HepG2 (cell line): ENCODE data around the gene ATP9B. TPM values are rescaled to one million over a fixed set of nuclear protein-coding genes. Genes with fewer than 3 reads are reported as not detected.

ENCODE experiments used
- ATAC-seq: fragments of 200-7000 bp; cut with Tn5 transposase; 3 replicates; pipeline ENCODE4 v1.9.1; 2020; ENCODE audit warnings: mild to moderate bottlenecking, moderate library complexity
- BruUV-seq: library from RNA; stranded (reverse); fragments of 400-500 nt; replicated peaks from 2 replicates; lab custom pipeline; 2021; lab: Mats Ljungman, UMichigan
- CTCF ChIA-PET: fragments of 300-600 bp; formaldehyde crosslinking; extraction: SDS; loops from one replicate; lab custom pipeline; 2021; ENCODE audit warnings: low total read pairs, inconsistent platforms, low intra/inter-chr PET ratio; lab: Yijun Ruan, JAX
- POLR2A ChIA-PET: fragments of 350-600 bp; sonication (Branson Sonifier 250); formaldehyde crosslinking; loops from one replicate; lab custom pipeline; 2020; ENCODE audit warnings: antibody characterized with exemption, inconsistent platforms; lab: Yijun Ruan, JAX
- DNase-seq: peaks from one replicate; pipeline ENCODE4 v3.0.0-alpha.2; 2015; ENCODE audit warnings: low spot score
- FAIRE-seq: peaks from 3 replicates; lab custom pipeline; 2011; peaks lifted over from hg19 to GRCh38; lab: Jason Lieb, UNC
- H2AFZ ChIP-seq: one replicate; pipeline ENCODE4 v1.6.1; 2011; ENCODE audit warnings: low read length, inconsistent platforms
- H3K27ac ChIP-seq: fragments of 300-600 bp; 3 replicates; pipeline ENCODE4 v1.8.0; 2011; ENCODE audit warnings: mixed run types, mild to moderate bottlenecking, mixed read lengths, low read length, inconsistent platforms; ENCODE audit not compliant: insufficient read depth; ENCODE audit errors: extremely low read length
- H3K27me3 ChIP-seq, 2 experiments: fragments of 200-600 bp in 1 of 2; 2 replicates in 1 of 2; 3 replicates in 1 of 2; pipeline versions ENCODE4 v1.6.0 to v1.8.0; 2011; ENCODE audit warnings: low read length in 2 of 2, mild to moderate bottlenecking in 2 of 2, moderate library complexity in 2 of 2, inconsistent platforms in 1 of 2; ENCODE audit not compliant: insufficient read depth in 2 of 2, control insufficient read depth in 1 of 2
- H3K36me3 ChIP-seq, 2 experiments: fragments of 200-600 bp in 1 of 2; replicated peaks in 1 of 2; 2 replicates in 1 of 2; 3 replicates in 1 of 2; pipeline versions ENCODE4 v1.5.1 to v1.8.0; 2011; ENCODE audit warnings: low read length in 2 of 2, inconsistent platforms in 1 of 2; ENCODE audit not compliant: insufficient read depth in 2 of 2, control insufficient read depth in 1 of 2
- H3K4me1 ChIP-seq: 2 replicates; pipeline ENCODE4 v1.5.1; 2012; ENCODE audit warnings: low read length, inconsistent platforms; ENCODE audit not compliant: insufficient read depth
- H3K4me2 ChIP-seq: 2 replicates; pipeline ENCODE4 v1.6.0; 2011; ENCODE audit warnings: low read depth, low read length, inconsistent platforms
- H3K4me3 ChIP-seq, 3 experiments: fragments of 200-600 bp in 1 of 3; sonication (generic), shearing (Covaris generic) in 1 of 3; replicated peaks in 1 of 3; 2 replicates each; pipeline ENCODE4 v1.5.1; 2011 to 2016; ENCODE audit warnings: low read length in 3 of 3, inconsistent platforms in 2 of 3, low read depth in 2 of 3, mild to moderate bottlenecking in 2 of 3, control low read depth in 1 of 3, mixed read lengths in 1 of 3; ENCODE audit not compliant: insufficient read depth in 1 of 3
- H3K79me2 ChIP-seq: one replicate; pipeline ENCODE4 v1.6.1; 2011; ENCODE audit warnings: low read length, inconsistent platforms; ENCODE audit not compliant: insufficient read depth
- H3K9ac ChIP-seq: 2 replicates; pipeline ENCODE4 v1.6.0; 2011; ENCODE audit warnings: mild to moderate bottlenecking, low read depth, low read length, inconsistent platforms; ENCODE audit not compliant: insufficient read depth
- H3K9me3 ChIP-seq: 2 replicates; pipeline ENCODE4 v1.5.1; 2012; ENCODE audit warnings: mild to moderate bottlenecking, low read length
- H4K20me1 ChIP-seq: 2 replicates; pipeline ENCODE4 v1.6.0; 2011; ENCODE audit warnings: inconsistent platforms, mild to moderate bottlenecking, low read length, moderate library complexity; ENCODE audit not compliant: insufficient read depth
- CENPX ChIP-seq: sonication (generic); formaldehyde crosslinking; IDR thresholded peaks from 2 replicates; pipeline ENCODE4 v1.9.0; 2021; ENCODE audit warnings: mild to moderate bottlenecking, missing genetic modification reagents, moderate library complexity
- EP300 ChIP-seq, 3 experiments: sonication (generic) in 1 of 3; formaldehyde crosslinking in 1 of 3; IDR thresholded peaks; 2 replicates each; pipeline versions ENCODE4 v1.5.1 to v1.6.1; 2011 to 2020; ENCODE audit warnings: low read depth in 2 of 3, low read length in 2 of 3, borderline replicate concordance in 1 of 3, improper control_type of control experiment in 1 of 3, mild to moderate bottlenecking in 1 of 3, missing genetic modification reagents in 1 of 3, moderate library complexity in 1 of 3
- IKZF4 ChIP-seq: sonication (generic); formaldehyde crosslinking; IDR thresholded peaks from 2 replicates; pipeline ENCODE4 v1.5.1; 2020; ENCODE audit warnings: borderline replicate concordance, mild to moderate bottlenecking, low read depth, missing genetic modification reagents; ENCODE audit errors: not compliant biosample characterization
- KMT2B ChIP-seq: IDR thresholded peaks from 2 replicates; pipeline ENCODE4 v1.6.1; 2016; ENCODE audit warnings: missing genetic modification reagents, missing compliant biosample characterization
- RELA ChIP-seq: sonication (generic); formaldehyde crosslinking; IDR thresholded peaks from 2 replicates; pipeline ENCODE4 v1.4.0; 2020; ENCODE audit warnings: missing genetic modification reagents
- TBX2 ChIP-seq: sonication (generic); formaldehyde crosslinking; IDR thresholded peaks from 2 replicates; pipeline ENCODE4 v1.5.0; 2020; ENCODE audit warnings: missing genetic modification reagents, mild to moderate bottlenecking, borderline replicate concordance
- TMF1 ChIP-seq: sonication (generic); formaldehyde crosslinking; IDR thresholded peaks from 2 replicates; pipeline ENCODE4 v1.8.1; 2022; ENCODE audit warnings: low read depth, missing genetic modification reagents
- TOPORS ChIP-seq: sonication (generic); formaldehyde crosslinking; IDR thresholded peaks from 2 replicates; pipeline ENCODE4 v1.8.0; 2023; ENCODE audit warnings: mild to moderate bottlenecking, missing genetic modification reagents
- ZBTB46 ChIP-seq: sonication (generic); formaldehyde crosslinking; IDR thresholded peaks from 2 replicates; pipeline ENCODE4 v1.4.0; 2020; ENCODE audit warnings: mild to moderate bottlenecking, missing genetic modification reagents, borderline replicate concordance
- ZFAT ChIP-seq: sonication (generic); formaldehyde crosslinking; conservative IDR thresholded peaks from 2 replicates; pipeline ENCODE4 v1.8.1; 2023; ENCODE audit warnings: missing genetic modification reagents, inconsistent platforms
- ZNF331 ChIP-seq: sonication (generic); formaldehyde crosslinking; IDR thresholded peaks from 2 replicates; pipeline ENCODE4 v1.4.0; 2020; ENCODE audit warnings: missing genetic modification reagents
- ZNF503 ChIP-seq: sonication (generic); formaldehyde crosslinking; IDR thresholded peaks from 2 replicates; pipeline ENCODE4 v1.4.0; 2020; ENCODE audit warnings: missing genetic modification reagents
- ZNF678 ChIP-seq: sonication (generic); formaldehyde crosslinking; IDR thresholded peaks from 2 replicates; pipeline ENCODE4 v1.4.0; 2020; ENCODE audit warnings: mild to moderate bottlenecking, missing genetic modification reagents
- ZNF75D ChIP-seq: sonication (generic); formaldehyde crosslinking; IDR thresholded peaks from 2 replicates; pipeline ENCODE4 v1.8.1; 2023; ENCODE audit warnings: missing genetic modification reagents, mild to moderate bottlenecking, borderline replicate concordance
- WGBS: methylation state at CpG from one replicate; pipeline ENCODE4 v1.1.6; 2017; ENCODE audit warnings: low lambda C conversion rate; 5-methylcytosine and 5-hydroxymethylcytosine counted together
- in situ Hi-C: cut with HindIII; loops from 2 replicates; pipeline ENCODE4 v1.10.0; 2017; ENCODE audit warnings: low pct_unique_long_range_greater_than_20kb; ENCODE audit not compliant: extremely low pct_ligation_motif_present
- intact Hi-C: fragments of 100-400 bp; cut with micrococcal nuclease; formaldehyde crosslinking; loops from one replicate; pipeline ENCODE4 v1.10.0; 2022; ENCODE audit not compliant: unreplicated experiment
- polyA plus RNA-seq, 8 experiments: library from polyadenylated mRNA; depleted of rRNA in 3 of 8; stranded (reverse) in 7 of 8; unstranded in 1 of 8; fragments of >200 nt; fragmentation: Illumina TruSeq in 4 of 8; extraction: Trizol in 4 of 8; gene quantifications; 2 replicates each; pipeline versions ENCODE4 v1.2.1 to v1.2.3, GENCODE V29; 2011 to 2016; ENCODE audit warnings: low read depth in 4 of 8, missing spikeins in 1 of 8, mixed read lengths in 1 of 8; ENCODE audit not compliant: insufficient read depth in 1 of 8
- total RNA-seq, 5 experiments: library from RNA; depleted of rRNA; stranded (reverse); fragments of >200 nt; fragmentation: Illumina TruSeq; extraction: Trizol; gene quantifications; 2 replicates each; pipeline ENCODE4 v1.2.3, GENCODE V29; 2016; ENCODE audit warnings: low read depth in 1 of 5

ATP9B gene
- total and polyA plus RNA-seq, 2 of the 13 experiments (the other 11 are each of a cell fraction or from before 2014, with no cell fraction given) = 10.8 to 11.3 TPM

GRCh38 chr18:79373736-79374135 is 304.5 kb downstream of the ATP9B start:
- 96% methylated on average over 13 of the region's 17 CpGs for WGBS
- no peaks in the 10 kb centered on the region for H3K79me2 ChIP-seq
- no peaks in the 10 kb centered on the region for H3K27me3 ChIP-seq
- H3K4me1 ChIP-seq = no peaks in the 10 kb centered on the region
- H3K9ac ChIP-seq = no peak overlapping the region
- no peak overlapping the region for H2AFZ ChIP-seq
- DNase-seq (no peak), ATAC-seq (no peak), FAIRE-seq (no peak)
- H4K20me1 ChIP-seq = no peaks in the 10 kb centered on the region
- ChIA-PET CTCF (no interaction called here), POLR2A (no interaction called here)
- H3K4me3 ChIP-seq = no peak overlapping the region
- H3K27ac ChIP-seq = no peak overlapping the region
- in situ Hi-C loops (no loop called here), intact Hi-C loops (no loop called here)
- no peaks in the 10 kb centered on the region; a peak in 1 of 5 replicates for H3K36me3 ChIP-seq
- no peaks in the 10 kb centered on the region for H3K9me3 ChIP-seq
- no peak overlapping the region for H3K4me2 ChIP-seq
- no peak for TF ChIP-seq ZNF331
- BruUV-seq = no TSS peak

DNA sequence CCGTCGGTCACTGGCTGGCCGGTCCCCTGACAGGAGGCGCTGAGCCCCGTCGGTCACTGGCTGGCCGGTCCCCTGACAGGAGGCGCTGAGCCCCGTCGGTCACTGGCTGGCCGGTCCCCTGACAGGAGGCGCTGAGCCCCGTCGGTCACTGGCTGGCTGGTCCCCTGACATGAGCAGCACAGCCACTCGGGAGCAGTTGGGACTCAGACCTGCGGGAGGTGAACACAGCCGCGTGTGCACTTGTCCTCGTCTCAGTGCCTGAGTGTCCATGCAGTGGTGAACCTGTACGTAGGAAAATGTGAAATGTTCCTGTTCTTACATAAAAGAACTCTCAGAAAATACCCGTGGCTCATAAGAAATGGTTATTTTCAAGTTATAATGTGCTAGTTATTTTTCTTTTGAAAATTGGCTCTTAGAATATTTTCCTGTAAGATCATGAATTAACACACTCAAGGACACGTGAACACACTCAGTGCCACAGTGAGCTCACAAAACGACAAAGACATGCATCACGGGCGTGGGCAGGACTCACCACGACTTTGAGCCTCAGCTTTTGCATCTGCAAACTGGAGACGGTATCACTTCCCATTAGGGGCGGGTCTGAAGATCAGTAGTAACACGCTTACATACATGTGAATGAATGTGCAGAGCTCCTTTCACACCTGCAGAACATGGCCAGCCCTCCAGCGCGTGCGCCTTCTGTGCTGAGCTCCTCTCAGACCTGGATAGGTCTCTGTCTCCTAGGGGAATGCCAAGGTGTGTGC is 305.4 kb downstream of the ATP9B start:
- H4K20me1 ChIP-seq = no peaks in the 10 kb centered on the region
- CTCF ChIA-PET = no interaction called here
- in situ Hi-C loops = loop anchor here (5.0 kb wide), 1 partner anchor 268 kb away; no protein-coding TSS in a partner anchor
- no peak for TF ChIP-seq ZNF678 (CRISPR knock-in tag)
- no peak for TF ChIP-seq TOPORS
- no peak for TF ChIP-seq RELA (CRISPR knock-in tag)
- no peak for TF ChIP-seq EP300 (IDR thresholded peaks at IDR 0.05; ENCODE audit: low read depth in 2 of 2, low read length in 2 of 2)
- no peak for TF ChIP-seq EP300 (CRISPR knock-in tag; IDR thresholded peaks at IDR 0.05; ENCODE audit: borderline replicate concordance)
- no peak for TF ChIP-seq IKZF4 (CRISPR knock-in tag)
- TF ChIP-seq ZNF503 (CRISPR knock-in tag) = no peak
- TF ChIP-seq ZNF75D (CRISPR knock-in tag) = no peak
- no peak for TF ChIP-seq ZFAT
- TF ChIP-seq CENPX (CRISPR knock-in tag) = no peak
- no peak for TF ChIP-seq KMT2B
- no peak for TF ChIP-seq TBX2 (CRISPR knock-in tag)
- no peak for TF ChIP-seq TMF1 (CRISPR knock-in tag)
- TF ChIP-seq ZBTB46 = no peak

More for the DNA sequence above, 305.4 kb downstream of the ATP9B start:
- intact Hi-C loops = no loop called here
- 97% methylated on average over 16 of the region's 32 CpGs for WGBS
- H3K9ac ChIP-seq = no peak overlapping the region
- H3K4me1 ChIP-seq = no peaks in the 10 kb centered on the region
- DNase-seq (no peak), FAIRE-seq (no peak), ATAC-seq (no peak)
- no peaks in the 10 kb centered on the region for H3K27me3 ChIP-seq
- BruUV-seq = no TSS peak
- H3K9me3 ChIP-seq = no peaks in the 10 kb centered on the region
- no peak overlapping the region for H3K4me2 ChIP-seq
- no peak overlapping the region for H3K4me3 ChIP-seq
- no peak overlapping the region for H3K27ac ChIP-seq
- POLR2A ChIA-PET = no interaction called here
- H2AFZ ChIP-seq = no peak overlapping the region
- no peaks in the 10 kb centered on the region; a peak in 1 of 5 replicates for H3K36me3 ChIP-seq
- no peaks in the 10 kb centered on the region for H3K79me2 ChIP-seq
